HG03558 (cell line): ENCODE data around the gene APOA4.
A peak's percentile ranks its signal among the peaks of the same experiment; 100 is the strongest.

Experiments used
- ATAC-seq: cut with Tn5 transposase; IDR thresholded peaks from one replicate; pipeline ENCODE4 v1.9.1; 2021; ENCODE audit warnings: moderate number of reproducible peaks; ENCODE audit not compliant: unreplicated experiment; ENCODE audit errors: extremely low read depth

APOA4 gene

DNA sequence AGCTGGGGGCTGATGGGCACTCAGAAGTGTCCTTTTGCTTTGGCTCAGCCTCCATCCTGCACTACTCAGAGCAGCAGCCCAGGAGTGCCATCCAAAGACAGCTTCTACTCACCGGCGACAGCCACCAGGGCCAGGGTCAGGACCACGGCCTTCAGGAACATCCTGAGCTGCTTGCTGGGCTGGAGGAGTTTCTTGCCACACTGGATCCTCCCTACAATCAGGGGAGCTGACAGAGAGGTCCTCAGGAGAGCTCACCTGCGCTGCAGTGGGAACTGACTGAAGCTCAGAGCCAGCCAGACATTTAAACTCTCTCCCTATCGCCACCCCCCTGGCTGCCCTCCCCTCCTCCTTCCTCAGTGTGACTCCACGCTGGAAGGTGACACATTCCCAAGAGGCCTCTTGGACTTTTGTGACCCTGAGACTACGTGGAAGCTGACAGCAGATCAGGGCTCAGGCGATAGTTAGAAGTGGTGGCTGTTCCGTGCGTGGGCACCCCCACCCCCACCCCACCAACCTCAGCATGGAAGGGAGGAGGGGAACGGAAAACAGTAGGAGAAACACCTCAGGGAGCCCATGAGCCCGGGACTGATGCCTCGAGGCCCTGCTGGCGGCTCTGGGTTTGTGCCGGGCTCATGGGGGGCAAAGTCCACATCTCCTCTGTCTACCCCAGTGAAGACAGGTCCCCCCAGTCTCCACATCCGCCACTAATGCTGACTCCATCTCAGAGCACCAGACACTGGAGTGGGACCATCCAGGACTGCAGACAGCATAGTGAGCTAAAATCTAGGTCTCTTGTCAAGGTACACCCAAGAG is at the start of gene APOA4:
Gene APOA4 (minus strand): TSS at position 274 of the 813 bp plus-strand sequence. CDS start 113 bp downstream, at position 161.
- no peak for ATAC-seq

DNA sequence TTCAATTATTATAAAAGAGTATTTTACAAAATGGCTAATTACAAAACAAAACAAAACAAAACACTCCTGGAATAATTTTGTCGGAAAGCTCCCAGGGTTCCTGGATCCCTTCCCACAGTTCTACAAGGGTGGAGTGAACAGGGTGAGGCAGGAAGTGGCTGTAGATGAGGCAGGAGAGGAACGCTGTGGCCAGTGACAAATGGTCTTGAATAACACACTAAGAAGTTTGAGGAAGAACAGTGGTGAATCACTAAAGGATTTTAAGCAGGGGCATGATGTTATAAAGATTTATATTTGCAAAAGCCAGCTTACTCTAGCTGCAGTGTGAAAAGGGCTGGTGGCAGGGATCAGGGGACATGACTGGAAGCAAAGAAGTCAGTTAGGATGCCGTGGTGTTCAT is 48.1 kb upstream of the APOA4 start:
- ATAC-seq = no peak

- no peak for ATAC-seq
Observed at GRCh38 chr11:116870054-116870453, 47.0 kb upstream of the APOA4 start.

DNA sequence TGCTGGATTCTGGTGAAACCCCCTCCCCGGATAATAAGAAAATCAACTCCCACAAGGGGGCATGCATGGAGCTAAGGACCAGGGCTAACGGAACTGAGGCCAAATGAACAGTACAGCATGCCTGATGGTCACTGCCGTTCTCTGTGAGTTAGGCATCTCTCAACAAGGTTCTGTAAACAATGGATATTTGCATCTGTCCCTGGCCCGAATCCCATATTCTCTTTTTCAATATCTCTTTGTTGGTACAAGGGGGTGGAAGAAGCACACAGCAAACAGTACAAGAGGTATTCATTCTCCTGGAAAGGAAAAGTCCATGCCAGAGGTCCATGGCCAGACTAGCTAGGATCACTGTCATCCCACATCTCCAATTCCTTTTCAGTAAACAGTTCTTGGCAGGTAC is 46.5 kb upstream of the APOA4 start:
- no peak for ATAC-seq

- ATAC-seq = no peak
Observed at GRCh38 chr11:116868066-116868465, 45.0 kb upstream of the APOA4 start.

DNA sequence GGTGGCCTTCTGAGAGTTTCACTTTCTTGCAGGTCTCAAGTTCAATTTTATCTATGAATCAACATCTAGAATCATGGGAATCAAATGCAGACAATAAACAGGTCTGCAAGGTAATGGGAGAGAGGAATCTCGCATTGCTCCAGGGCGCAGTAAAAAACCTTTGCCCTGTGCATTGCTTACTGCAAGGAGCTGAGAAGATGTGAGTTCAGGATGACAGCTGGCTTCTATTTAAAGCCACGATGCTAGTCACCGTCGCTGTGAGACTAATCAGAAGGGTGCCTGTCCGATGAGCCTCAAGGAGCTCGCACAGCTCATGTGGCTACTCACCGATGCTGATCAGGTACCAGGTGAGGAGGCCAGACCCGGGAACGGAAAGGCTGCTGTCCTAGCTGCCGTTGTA is 44.5 kb upstream of the APOA4 start:
- no peak for ATAC-seq

DNA sequence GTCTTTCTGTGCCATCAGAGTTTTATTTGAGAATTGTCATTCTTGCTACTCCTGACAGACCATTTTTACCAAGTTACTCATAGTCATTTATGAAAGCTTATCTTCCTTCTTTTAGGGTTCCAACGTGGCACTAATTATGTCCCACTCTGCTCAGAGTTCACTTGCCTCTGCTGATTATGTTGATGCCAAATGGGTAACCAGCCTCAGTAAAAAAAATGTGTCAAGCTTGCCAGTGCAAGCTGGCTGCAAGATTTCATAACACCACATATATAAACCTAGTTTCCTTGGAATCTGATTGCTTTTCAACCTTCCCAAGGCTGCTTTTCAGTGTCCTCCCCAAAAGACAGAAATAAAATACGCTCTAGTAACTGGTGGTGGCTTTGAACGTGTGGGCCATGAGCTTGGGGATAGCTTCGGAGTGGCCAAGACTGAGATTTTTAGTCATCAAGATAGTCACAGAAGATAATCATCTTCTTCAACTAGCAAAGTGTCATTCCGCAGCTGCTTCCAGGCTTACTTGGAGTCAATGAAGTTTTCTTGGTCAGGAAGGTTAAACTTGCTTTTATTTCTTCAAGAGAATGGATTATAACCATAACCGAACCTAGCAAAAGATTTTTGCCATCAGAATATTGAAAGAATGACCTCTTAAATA is 43.8 kb upstream of the APOA4 start:
- no peak for ATAC-seq

- ATAC-seq = no peak
Observed at GRCh38 chr11:116865696-116866095, 42.6 kb upstream of the APOA4 start.

DNA sequence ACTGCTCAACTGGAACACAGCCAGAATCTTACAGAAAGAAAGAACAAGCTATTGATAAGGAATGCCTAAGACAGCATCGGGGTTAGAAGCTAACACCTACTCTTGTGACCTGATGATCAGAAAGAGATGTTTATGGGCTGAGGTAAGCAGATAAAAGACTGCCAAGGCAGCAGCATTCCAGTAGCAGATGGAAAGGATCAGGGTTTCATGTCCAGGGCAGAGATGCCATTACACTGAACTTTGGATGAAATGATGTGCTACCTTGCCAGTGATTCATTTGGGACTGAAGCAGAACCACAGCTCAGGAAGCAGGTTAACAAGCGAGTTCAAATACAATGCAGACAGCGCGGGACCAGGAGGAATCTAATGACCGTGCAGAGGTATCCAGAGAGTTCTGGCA is 41.4 kb upstream of the APOA4 start:
- ATAC-seq = no peak

DNA sequence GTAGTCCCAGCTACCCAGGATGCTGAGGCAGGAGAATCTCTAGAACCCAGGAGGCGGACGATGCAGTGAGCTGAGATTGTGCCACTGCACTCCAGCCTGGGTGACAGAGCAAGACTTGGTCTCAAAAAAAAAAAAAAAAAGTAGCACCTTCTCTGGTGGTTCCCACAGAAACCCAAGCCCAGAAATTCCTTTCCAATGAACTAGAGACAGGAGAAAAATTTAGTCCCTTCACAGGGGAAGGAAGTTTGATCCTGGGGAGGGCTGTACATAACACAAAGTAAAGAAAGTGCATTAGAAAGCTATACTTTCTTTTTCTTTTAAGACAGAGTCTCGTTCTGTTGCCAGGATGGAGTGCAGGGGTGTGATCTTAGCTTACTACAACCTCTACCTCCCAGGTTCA is 39.8 kb upstream of the APOA4 start:
- no peak for ATAC-seq

DNA sequence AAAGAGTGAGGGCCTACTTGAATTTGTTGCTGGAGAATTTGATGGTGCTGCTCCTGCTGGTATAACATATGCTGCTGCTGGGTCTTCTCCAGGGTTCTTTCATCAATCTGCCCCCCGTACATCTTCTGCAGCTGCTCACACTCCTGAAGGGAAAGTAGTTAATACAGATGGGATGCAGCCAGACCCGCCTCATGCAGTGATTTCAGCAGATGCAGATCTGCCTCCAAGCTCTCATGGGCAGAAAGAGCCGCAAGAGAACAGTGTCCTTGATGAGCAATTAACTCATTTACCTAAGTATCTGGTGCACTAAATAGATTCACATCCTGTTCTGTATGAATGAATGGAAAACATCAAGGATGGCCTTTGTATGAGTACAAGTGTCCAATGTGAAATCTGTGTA is 39.1 kb upstream of the APOA4 start:
- no peak for ATAC-seq

DNA sequence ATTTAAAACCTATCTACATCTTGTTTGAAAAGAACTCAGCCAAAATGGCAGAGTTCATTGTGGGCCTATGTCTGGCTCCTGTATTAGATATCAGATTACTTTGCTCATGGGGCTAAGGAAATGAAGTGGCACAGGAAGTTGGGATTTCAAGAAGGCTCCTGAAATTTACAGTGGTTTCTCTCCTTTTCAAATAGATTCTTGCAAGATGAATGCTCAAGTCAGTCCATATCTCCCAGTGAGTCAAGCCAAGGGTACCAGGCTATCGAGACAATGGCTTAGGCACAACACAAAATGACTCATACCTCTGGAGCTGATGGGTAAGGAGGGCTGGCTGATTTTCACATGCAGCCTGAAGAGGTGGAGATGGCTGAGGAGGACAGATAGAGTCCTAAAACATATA is 38.4 kb upstream of the APOA4 start:
- no peak for ATAC-seq

- ATAC-seq = no peak
Observed at GRCh38 chr11:116860303-116860702, 37.2 kb upstream of the APOA4 start.

GRCh38 chr11:116859175-116859574 is 36.1 kb upstream of the APOA4 start:
- ATAC-seq = no peak

GRCh38 chr11:116857936-116858335 is 34.8 kb upstream of the APOA4 start:
- ATAC-seq = no peak

DNA sequence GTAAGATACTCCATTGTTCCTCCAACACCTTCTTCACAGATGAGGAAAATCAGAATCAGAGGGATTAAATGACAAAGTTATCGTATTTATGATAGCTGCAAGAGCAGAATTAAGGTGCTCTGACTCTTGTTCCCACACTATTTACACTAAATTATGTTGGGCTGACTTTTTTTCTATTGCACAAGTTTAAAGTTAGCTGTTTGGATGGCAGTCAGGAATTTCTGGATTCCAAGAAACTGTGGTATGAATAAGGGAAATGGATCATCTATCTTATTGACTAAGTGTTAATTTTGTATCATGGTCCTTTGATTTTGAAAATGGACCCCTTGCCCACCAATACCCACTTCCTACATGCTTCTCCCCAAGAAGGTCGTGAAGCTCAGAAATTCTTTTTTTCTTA is 34.2 kb upstream of the APOA4 start:
- no peak for ATAC-seq

DNA sequence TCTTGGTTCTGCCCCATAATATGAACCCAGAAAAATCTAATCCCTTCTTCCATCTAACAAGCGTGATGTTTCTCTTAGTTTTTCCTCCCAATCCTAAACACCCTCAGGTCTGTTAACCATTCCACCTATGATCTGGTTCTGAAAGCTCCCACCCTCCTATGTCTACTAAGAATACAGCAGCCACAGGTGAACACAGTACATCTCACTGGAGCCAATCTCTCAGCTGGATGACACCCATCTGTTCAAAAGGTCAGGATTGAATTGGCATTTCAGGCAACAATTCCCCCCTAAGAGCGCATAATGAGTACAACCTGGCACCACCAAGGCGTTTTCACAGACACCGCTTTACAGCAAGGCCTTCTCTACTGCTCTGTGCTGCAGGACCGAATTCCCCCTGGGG is 33.3 kb upstream of the APOA4 start:
- ATAC-seq = no peak

GRCh38 chr11:116855413-116855812 is 32.3 kb upstream of the APOA4 start:
- no peak for ATAC-seq

- ATAC-seq = peak; percentile 79
Observed at GRCh38 chr11:116853461-116854073, 30.5 kb upstream of the APOA4 start.

DNA sequence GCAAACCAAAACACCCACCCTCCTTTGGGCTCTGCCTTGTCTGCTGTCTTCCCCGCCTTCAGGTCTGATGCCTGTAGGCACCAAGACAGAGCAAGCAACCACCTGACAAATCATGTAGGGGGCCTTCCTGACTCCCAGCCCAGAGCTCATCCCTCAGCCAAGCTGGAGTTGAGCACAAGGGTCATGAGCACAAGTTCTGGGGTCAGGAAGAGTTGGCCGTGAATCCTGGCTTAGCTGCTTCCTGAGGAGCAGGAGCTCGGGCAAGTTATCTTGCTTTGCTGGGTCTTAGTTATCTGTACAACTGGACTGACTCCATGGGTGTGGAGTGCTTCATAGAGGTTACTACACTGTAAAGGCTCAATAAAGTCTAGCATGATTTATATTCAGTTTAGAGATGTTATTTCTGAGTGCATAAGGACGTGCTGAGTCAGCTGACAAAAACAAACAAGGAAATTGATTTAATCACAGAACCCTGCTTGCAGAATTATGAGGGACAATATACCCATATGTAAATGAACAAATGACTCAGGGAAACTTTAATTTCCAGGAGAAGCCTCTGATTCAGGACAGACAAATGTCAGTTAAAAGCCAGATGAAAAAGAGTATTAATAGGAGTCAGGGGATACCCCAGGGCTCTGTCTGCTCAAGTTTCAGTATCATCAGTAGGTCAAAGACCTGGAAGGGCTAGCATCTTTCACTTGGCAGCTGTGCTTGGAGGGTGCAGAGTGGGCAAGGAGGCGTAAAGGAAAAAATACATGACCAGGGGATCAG is 29.3 kb upstream of the APOA4 start:
- ATAC-seq = no peak

DNA sequence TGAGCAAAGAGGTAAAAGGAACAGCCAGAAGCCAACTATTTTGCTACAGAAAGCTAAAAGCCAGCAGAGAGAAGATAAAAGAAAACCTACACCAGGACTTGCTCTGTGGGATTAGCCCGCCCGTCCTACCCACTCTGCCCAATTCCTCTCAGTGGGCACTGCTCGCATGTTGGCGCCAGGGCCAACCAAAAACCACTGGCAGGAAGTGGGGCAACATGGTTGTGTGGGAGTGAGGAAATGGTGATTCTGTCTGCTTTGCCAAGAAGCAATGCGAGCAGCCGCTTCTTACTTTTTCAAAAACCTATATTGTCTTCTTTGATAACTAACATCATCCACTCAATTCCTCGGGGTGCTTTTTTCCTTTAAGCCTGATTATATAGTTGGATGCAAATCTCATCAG is 28.5 kb upstream of the APOA4 start:
- no peak for ATAC-seq
